Left colon (tissue), 2 donors: ENCODE measurements around the gene CFAP57. TPM values are rescaled to one million over a fixed set of nuclear protein-coding genes. Genes with fewer than 3 reads are reported as not detected.

Source experiments
- ATAC-seq: fragments of 200-7000 bp; cut with Tn5 transposase; one replicate; pipeline ENCODE4 v1.9.1; 2020; ENCODE audit warnings: mild to moderate bottlenecking, moderate library complexity
- DNase-seq, 2 donors: peaks; one replicate each; pipeline ENCODE4 v3.0.0-alpha.2; 2020
- intact Hi-C, 2 donors: fragments of 100-400 bp; cut with DNase I in 1 of 2; cut with micrococcal nuclease in 1 of 2; formaldehyde crosslinking; loops; one replicate each; pipeline versions ENCODE4 v1.11.2 to v1.14.0; 2022; cut with DNase I, micrococcal nuclease
- total RNA-seq, 2 donors: library from RNA; stranded (reverse); fragmentation: NEBNext Ultra II Directional; extraction: Animal tissue kit (Norgen Biotek cat#: 25700); gene quantifications; one replicate each; pipeline ENCODE4 v1.2.1, GENCODE V29; 2021
- donor health status: DM: no; HTN: no; CAD: no.
- donor health status: DM: yes; HTN: yes; CAD: no.

CFAP57 gene
- total RNA-seq, 2 donors from 2014 or later, result not detected

- intact Hi-C loops, result no loop called here
- ATAC-seq, result no peak
- no peak for DNase-seq
Observed at GRCh38 chr1:43217747-43218146, 45.6 kb downstream of the CFAP57 start.

DNA sequence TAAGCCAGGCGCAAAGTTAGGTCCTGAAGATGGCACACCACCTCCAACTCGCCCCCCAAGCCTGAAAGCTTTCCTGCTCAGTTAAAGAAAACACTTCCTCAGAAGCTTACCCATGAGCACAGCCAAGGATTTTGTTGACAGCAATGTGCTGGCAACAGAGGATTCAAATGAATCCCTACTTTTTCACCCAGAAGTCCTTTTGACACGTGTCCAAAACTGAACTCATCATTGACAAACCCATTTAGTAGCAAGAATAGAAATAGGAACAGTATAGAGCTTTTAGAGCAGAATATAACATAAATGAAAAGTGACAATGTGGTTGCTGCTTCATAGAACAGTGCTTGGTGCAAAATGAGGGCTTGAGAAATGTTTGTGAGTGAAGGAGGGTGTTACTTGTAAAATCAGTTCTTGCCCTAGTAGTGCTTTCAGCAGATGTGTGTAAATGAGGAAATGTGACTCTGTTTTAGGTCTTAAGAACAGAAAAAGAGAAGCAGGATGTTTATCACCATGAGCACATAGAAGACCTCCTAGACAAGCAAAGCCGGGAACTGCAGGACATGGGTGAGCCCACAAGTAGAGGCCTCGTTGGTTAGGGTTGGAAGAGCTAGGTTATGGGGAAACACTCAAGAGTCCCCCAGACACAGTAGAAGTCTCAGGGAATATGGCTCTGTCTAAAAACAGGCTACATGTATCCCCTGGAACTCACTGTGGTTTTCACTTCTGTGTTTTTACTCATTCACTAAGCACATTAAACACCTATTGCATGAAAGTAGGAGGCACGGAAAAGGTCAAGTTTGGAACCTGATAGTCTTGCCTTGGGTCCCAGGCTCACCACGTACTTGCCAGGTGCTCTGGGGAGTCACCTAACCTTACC lies 49.0 kb downstream of the CFAP57 start:
- ATAC-seq, result no peak

GRCh38 chr1:43221797-43222196 lies 49.7 kb downstream of the CFAP57 start:
- intact Hi-C loops, result loop anchor here in 1 of 2 donors (5.0 kb wide), 1 partner anchor 196 kb away; no protein-coding TSS in a partner anchor
- ATAC-seq, result no peak
- no peak for DNase-seq

More for the DNA sequence above, 49.0 kb downstream of the CFAP57 start:
- no peak for DNase-seq
- intact Hi-C loops, result loop anchor here in 1 of 2 donors (5.0 kb wide), 1 partner anchor 196 kb away; no protein-coding TSS in a partner anchor

GRCh38 chr1:43222879-43223278 lies 50.7 kb downstream of the CFAP57 start:
- intact Hi-C loops, result loop anchor here in 1 of 2 donors (5.0 kb wide), 1 partner anchor 194 kb away; no protein-coding TSS in a partner anchor
- ATAC-seq (no peak), DNase-seq (no peak)

- DNase-seq (no peak), ATAC-seq (no peak)
- intact Hi-C loops, result no loop called here
Observed at GRCh38 chr1:43225168-43225567, 53.0 kb downstream of the CFAP57 start.

GRCh38 chr1:43227143-43227764 lies 55.1 kb downstream of the CFAP57 start:
- intact Hi-C loops, result no loop called here
- DNase-seq, result peak; percentile 66 to 92
- peak; percentile 88 for ATAC-seq

DNA sequence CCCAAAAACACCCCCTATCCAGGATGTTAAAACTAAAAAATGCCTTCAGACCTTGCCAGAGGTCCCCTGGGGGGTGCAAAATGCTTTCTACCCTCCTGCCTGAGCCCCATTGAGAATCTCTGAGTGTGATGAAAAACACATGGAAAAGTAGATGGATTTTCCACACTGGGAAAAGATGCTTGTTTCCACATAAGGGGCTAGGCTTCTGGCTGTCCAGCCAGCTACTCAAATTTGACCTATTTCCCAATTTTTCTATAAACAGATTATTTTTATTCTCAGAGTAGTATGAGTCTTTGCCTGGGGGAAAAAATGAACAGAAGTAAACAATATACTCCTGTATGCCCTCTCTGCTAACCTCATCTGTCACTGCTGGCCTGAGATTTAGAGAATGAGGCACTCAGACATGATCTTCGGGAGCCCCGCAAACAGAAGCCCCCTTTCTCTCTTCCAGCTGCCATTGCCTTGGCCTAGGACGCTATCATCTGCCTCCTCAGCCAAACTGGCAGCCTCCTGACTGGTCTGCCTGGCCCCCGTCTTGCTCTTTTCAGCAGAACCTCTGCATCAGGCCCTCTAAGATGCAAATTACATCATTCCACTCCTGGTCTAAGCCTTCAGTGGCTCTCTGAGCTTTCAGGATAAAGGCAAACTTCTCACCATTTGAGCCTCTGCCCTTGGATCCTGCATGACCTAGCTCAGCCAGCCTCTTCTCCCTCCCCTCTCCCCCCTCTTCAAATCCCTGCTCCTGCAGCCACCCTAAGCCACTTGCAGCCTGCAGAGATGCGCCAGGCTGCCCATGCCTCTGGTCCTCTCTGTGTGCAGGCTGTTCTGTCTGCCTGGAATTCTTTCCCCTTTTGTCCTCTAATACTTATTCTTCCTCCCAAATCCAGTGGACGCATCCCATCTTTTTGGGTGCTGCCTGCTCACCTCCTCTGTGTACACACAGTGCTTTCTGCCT lies 58.0 kb downstream of the CFAP57 start:
- intact Hi-C loops, result no loop called here
- DNase-seq (no peak), ATAC-seq (no peak)

DNA sequence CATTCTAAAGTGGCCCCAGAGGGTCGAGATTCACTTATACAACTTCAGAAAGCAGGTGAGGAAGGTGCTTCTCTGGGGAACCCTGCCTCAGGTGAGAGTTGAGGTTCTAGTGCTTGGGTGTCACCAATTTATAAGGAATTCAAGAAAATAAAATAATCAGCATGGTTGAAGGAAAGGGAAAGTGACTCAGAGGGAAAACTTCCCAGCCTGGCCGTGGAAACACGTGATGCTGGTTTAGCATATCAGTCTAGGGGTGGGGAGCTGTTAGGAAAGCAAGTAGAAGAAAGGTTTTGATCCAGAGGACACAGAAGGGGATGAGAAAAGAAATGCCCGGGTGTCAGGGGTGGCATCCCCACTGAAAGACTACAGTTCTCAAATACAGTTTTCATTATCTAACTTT lies 59.9 kb downstream of the CFAP57 start:
- DNase-seq (no peak), ATAC-seq (no peak)
- intact Hi-C loops, result no loop called here

- ATAC-seq (no peak), DNase-seq (no peak)
- intact Hi-C loops, result no loop called here
Observed at GRCh38 chr1:43232482-43232881, 60.4 kb downstream of the CFAP57 start.

- intact Hi-C loops, result no loop called here
- DNase-seq (no peak), ATAC-seq (no peak)
Observed at GRCh38 chr1:43233631-43234030, 61.5 kb downstream of the CFAP57 start.

- DNase-seq, result no peak
- intact Hi-C loops, result no loop called here
- no peak for ATAC-seq
Observed at GRCh38 chr1:43234267-43234666, 62.1 kb downstream of the CFAP57 start.

- ATAC-seq, result no peak
- no peak for DNase-seq
- intact Hi-C loops, result no loop called here
Observed at GRCh38 chr1:43235040-43235439, 62.9 kb downstream of the CFAP57 start.

- peak; percentile 55 to 75 for DNase-seq
- ATAC-seq, result peak; percentile 79
- intact Hi-C loops, result no loop called here
Observed at GRCh38 chr1:43235451-43236121, 63.5 kb downstream of the CFAP57 start.

GRCh38 chr1:43237121-43237520 lies 65.0 kb downstream of the CFAP57 start:
- no peak for ATAC-seq
- DNase-seq, result no peak
- intact Hi-C loops, result no loop called here

- ATAC-seq (peak; percentile 81), DNase-seq (peak; percentile 75 to 82)
- intact Hi-C loops, result no loop called here
Observed at GRCh38 chr1:43238085-43238484, 66.0 kb downstream of the CFAP57 start.

DNA sequence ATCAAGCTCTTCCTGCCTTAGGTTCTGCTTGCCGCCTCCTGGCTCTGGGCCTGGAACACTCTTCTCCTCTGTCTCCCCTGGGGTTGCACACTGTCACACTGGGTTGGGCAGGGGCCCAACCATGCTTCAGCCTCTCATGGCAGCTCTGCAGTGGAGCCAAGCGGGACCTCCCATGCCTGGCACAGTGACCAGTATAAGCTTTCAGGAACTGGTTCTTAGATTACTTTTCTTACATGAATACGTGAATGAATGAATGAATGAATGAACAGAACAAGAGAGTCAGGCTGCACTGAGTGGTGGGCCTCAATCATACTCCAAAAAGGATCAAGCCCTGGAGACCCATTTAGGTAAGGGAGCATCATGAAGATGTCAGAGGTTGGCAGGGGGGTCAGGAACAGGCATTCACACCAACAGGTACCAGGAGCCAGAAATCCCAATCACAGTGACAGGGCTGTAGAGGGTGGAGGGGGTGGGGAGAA lies 66.9 kb downstream of the CFAP57 start:
- DNase-seq, result no peak
- no peak for ATAC-seq
- intact Hi-C loops, result no loop called here

GRCh38 chr1:43239484-43239883 lies 67.4 kb downstream of the CFAP57 start:
- intact Hi-C loops, result no loop called here
- DNase-seq (no peak), ATAC-seq (no peak)

DNA sequence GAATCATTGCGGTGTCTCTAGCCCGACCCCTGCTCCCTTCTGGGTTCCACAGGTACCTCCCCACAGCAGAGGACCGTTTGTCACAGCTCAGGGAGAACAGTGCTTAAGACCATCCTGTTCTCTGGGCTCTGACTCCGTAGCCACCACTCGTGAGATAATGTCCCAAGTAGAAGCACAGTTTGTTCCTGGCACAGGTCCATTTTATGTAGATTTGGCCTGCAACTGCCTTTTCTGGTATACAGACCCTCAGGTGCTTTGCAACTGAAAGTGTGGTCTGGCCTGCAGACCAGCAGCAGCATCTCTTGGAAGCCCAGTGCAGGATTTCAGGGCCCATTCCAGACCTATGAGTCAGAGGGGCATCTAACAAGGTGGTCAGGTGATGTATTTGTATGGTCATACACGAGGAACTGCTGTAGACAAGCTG lies 69.3 kb downstream of the CFAP57 start:
- ATAC-seq (no peak), DNase-seq (no peak)
- intact Hi-C loops, result loop anchor here in 1 of 2 donors (10.0 kb wide), 1 partner anchor 173 kb away; no protein-coding TSS in a partner anchor
